Measurements from ENCODE around the gene OR2AG2. TPM values are rescaled to one million over a fixed set of nuclear protein-coding genes. Genes with fewer than 3 reads are reported as not detected.

OR2AG2 gene
- total RNA-seq, 1 donor from 2014 or later = 0.07 TPM

GRCh38 chr11:6742260-6742659 is 29.5 kb downstream of the OR2AG2 start:
- DNase-seq (ENCODE audit: low read depth, low spot score) = no peak

GRCh38 chr11:6738590-6738989 is 33.2 kb downstream of the OR2AG2 start:
- no peak for DNase-seq (ENCODE audit: low read depth, low spot score)

- no peak for DNase-seq (ENCODE audit: low read depth, low spot score)
Measured at GRCh38 chr11:6737872-6738466, 33.8 kb downstream of the OR2AG2 start.

- DNase-seq (ENCODE audit: low read depth, low spot score) = no peak
Measured at GRCh38 chr11:6736495-6737121, 35.2 kb downstream of the OR2AG2 start.

- no peak for DNase-seq (ENCODE audit: low read depth, low spot score)
Measured at GRCh38 chr11:6735306-6735705, 36.5 kb downstream of the OR2AG2 start.

- DNase-seq (ENCODE audit: low read depth, low spot score) = no peak
Measured at GRCh38 chr11:6734616-6735015, 37.2 kb downstream of the OR2AG2 start.

- no peak for DNase-seq (ENCODE audit: low read depth, low spot score)
Measured at GRCh38 chr11:6733326-6734275, 38.2 kb downstream of the OR2AG2 start.

GRCh38 chr11:6727971-6728760 is 43.6 kb downstream of the OR2AG2 start:
- no peak for DNase-seq (ENCODE audit: low read depth, low spot score)

- DNase-seq (ENCODE audit: low read depth, low spot score) = no peak
Measured at GRCh38 chr11:6725386-6725896, 46.3 kb downstream of the OR2AG2 start.

- DNase-seq (ENCODE audit: low read depth, low spot score) = no peak
Measured at GRCh38 chr11:6724013-6724412, 47.8 kb downstream of the OR2AG2 start.

- DNase-seq (ENCODE audit: low read depth, low spot score) = no peak
Measured at GRCh38 chr11:6721343-6721742, 50.4 kb downstream of the OR2AG2 start.

- DNase-seq (ENCODE audit: low read depth, low spot score) = no peak
Measured at GRCh38 chr11:6719576-6719975, 52.2 kb downstream of the OR2AG2 start.

GRCh38 chr11:6717426-6717825 is 54.4 kb downstream of the OR2AG2 start:
- no peak for DNase-seq (ENCODE audit: low read depth, low spot score)

Other genes starting within 250 kb of the OR2AG2 start
- 13.2 and 23.7 TPM in 2 replicates for gene RRP8, start 168.4 kb downstream of the OR2AG2 start, total RNA-seq
- gene ILK, start 168.2 kb downstream of the OR2AG2 start, total RNA-seq = 138 and 213 TPM in 2 replicates
- 36.2 and 45.7 TPM in 2 replicates for gene TAF10, start 159.8 kb downstream of the OR2AG2 start, total RNA-seq
- gene TPP1, start 152.6 kb downstream of the OR2AG2 start, total RNA-seq = 85.3 and 160 TPM in 2 replicates
- gene DCHS1, start 116.2 kb downstream of the OR2AG2 start, total RNA-seq = 41.7 and 47.4 TPM in 2 replicates
- gene MRPL17, start 88.6 kb downstream of the OR2AG2 start, total RNA-seq = 75.5 and 91.9 TPM in 2 replicates
- under 0.01 TPM in 1 of 2 replicates, not detected in the other for gene OR2AG1, start 11.0 kb upstream of the OR2AG2 start, total RNA-seq
- gene OR6A2, start 27.7 kb upstream of the OR2AG2 start, total RNA-seq = 0.07 and 0.20 TPM in 2 replicates
- gene OR10A5, start 73.7 kb upstream of the OR2AG2 start, total RNA-seq = not detected in 2 replicates
- not detected in 2 replicates for gene OR10A2, start 91.1 kb upstream of the OR2AG2 start, total RNA-seq
- gene OR10A4, start 104.6 kb upstream of the OR2AG2 start, total RNA-seq = not detected in 2 replicates
- 0.07 and 0.18 TPM in 2 replicates for gene OR2D2, start 120.5 kb upstream of the OR2AG2 start, total RNA-seq
- gene OR2D3, start 149.0 kb upstream of the OR2AG2 start, total RNA-seq = not detected in 2 replicates
- 4.6 and 5.9 TPM in 2 replicates for gene ZNF215, start 154.4 kb upstream of the OR2AG2 start, total RNA-seq
- gene ZNF214, start 248.4 kb upstream of the OR2AG2 start, total RNA-seq = 2.0 and 4.1 TPM in 2 replicates
- gene NLRP14, start 248.5 kb upstream of the OR2AG2 start, total RNA-seq = 0.21 and 0.40 TPM in 2 replicates